ENCODE data around the gene CD46.
A peak's percentile ranks its signal among the peaks of the same experiment; 100 is the strongest.

CD46 gene

DNA sequence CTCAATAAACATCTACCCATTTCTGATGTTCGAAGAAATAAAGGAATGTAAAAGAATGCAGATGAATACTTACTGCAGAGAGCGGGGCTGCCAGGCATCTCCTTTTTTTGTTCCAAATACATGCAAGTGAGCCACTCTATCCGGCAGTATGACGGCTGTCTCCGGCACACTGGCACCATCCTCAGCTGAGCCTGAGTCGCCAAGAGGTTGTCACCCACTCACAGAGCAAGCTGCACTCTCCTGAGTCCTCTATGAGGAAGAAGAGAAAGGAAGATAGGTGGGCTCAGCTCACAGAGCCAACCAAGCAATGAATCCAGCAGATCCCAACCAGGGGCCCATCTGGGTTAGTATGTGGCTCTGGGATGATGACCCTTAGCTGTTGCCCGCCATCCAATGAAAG, 65.3 kb downstream of the CD46 start:
- no peak for DNase-seq

DNA sequence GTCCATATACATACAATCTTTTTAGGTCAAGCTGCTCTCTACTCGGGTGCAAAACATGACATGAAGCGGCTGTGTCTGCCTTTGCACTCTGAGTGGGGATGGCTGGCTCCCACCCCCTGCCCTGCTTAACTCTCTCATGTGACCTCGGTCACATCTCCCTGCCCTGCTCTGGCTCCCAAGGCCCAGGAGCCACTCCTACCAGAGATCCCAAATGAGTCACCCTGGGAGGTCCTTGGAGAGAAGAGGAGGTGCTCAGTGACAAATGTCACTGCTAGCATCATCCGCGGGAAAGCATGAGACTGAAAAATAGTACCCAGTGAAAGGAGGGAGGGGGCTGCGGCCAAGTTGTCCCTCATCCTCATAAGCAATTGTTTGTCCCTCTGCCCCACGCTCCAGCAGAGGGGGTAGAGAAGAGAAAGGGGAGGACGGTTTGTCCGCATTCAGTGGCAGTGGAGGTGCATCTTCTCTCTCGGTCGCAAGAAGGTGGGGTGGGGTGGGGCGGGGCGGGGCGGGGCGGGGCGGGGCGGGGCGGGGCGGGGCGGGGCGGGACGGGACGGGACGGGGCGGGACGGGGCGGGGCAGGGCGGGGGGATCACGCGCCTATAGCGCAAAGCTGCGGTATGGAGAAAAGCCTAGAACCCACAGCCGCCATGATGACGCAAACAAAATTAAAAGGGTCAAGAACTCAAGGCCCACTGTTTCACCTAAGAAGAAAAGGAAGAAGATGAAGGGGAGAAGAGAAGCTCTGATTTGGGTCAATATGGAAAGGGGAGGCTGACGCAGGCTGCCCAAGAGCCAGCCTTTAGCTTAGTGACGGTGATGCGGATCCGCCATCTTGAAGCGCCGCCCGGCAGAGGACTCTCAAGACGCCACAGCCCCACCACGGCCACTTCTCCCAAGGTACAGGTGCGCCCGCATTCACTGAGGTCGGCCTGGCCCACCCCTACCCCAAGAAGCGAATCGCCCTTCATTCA, 66.2 kb downstream of the CD46 start:
- no peak for DNase-seq

DNA sequence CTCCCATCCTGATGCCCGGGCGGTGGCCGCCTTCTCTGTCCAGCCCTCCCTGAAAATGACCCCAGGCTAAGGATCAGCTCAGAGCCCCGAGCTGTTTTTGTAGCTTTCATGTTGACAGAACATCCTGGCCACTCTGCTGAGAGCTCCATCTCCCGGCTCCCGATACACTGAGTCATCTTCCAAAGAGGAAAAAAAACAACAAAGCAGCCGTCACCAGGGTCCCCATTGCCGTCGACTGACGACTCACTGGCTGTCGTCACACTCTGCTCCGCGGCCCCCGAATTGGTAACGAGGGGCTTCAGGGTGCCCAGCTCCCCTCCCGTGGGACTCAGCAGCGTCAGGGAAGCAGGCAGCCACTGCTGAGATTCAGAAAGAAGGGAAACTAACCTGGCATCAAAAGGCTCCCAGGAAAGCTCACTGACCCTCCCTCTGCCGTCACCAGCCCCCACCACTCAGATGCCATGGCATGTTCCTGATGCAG, 67.2 kb downstream of the CD46 start:
- DNase-seq: no peak

DNA sequence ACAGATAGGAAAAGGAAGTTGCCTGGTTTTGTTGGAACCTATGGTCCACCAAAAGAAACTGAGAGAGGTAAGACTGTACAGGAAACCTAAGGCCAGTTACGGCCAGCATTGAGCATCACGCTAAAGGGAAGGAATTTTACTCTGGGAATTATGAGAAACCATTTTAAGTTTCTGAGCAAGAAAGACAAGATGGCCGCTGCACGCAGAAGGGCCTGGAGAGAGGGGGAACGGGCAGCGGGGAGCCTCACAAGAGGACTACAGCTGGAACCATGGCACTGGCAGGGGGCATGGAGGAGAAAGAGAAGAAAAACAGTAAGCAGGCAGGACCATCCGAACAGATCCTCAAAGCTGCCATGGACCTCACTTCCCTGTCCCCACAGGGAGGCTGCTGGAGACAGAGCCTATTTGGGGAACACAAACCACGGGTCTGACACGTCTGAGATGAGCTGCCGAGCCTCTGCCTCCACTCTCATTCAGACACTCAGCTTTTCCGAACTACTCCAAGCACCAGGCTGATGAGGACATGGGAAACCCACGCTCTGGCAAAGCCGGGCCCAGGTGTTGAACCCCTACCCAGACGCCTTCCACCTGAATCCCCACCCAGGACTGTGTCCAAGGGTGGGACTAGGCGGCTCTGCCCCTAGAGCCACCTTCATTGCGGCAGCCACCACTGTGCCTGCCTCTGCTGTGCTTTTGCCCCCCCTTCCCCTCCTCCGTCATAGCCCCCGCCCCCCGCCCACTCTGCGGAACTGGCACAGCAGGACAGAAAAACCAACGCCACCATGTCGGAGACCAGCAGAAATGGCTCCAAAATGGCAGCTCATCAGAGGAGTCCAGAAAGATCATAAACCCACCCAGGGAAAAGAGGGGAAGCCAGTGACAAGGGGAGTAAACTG, 69.0 kb downstream of the CD46 start:
- no peak for DNase-seq

DNA sequence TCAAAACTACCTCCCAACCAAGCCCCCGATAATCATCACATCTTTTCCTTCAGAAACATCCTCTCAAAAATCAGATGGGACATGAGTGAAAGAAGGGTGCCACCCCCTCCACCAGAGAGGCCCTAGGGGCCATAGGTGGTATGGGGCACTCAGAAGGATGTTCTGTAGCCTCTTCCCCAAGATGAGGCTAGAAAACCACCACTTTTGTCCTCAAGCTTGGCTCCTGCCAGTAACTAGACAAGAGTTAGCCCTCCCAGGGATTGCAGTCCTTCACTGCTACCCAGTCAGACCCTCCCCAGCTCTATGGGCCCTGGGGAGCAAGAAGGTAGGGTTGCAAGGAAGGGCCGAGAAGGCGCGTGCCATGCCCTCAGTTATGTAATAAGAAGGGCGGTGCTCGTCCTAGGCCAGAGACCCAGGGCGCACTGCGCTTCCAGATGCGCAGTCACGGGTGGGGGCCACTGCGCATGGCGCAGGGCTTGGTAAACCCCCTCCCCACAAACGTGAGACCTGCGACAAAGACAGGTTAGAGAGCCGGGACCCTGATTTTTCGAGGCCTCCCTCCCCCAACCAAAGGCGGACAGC, 69.7 kb downstream of the CD46 start:
- no peak for DNase-seq

DNA sequence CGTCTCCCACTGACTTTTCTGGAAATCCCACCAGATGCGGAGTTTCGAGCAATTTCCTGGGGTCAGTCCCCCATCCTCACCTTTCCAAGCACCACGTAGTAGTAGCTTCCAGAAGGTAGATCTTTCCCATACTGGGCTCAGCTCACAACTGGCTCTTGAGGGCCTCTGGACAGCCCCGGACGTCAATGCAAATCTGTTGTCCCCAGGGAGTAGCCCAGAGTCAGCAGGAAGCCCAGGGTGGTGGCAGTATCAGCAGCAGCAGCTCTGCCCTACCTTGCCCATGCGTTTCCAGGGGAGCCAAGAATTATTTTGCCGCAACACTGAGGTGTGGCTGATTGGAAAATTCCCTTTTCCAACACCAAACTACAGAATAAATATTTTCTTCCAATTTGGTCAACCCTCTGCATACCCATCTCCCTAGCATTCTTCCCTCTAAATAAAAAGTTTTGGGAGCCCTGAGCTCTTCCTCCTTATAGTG, 70.3 kb downstream of the CD46 start:
- DNase-seq: no peak

DNA sequence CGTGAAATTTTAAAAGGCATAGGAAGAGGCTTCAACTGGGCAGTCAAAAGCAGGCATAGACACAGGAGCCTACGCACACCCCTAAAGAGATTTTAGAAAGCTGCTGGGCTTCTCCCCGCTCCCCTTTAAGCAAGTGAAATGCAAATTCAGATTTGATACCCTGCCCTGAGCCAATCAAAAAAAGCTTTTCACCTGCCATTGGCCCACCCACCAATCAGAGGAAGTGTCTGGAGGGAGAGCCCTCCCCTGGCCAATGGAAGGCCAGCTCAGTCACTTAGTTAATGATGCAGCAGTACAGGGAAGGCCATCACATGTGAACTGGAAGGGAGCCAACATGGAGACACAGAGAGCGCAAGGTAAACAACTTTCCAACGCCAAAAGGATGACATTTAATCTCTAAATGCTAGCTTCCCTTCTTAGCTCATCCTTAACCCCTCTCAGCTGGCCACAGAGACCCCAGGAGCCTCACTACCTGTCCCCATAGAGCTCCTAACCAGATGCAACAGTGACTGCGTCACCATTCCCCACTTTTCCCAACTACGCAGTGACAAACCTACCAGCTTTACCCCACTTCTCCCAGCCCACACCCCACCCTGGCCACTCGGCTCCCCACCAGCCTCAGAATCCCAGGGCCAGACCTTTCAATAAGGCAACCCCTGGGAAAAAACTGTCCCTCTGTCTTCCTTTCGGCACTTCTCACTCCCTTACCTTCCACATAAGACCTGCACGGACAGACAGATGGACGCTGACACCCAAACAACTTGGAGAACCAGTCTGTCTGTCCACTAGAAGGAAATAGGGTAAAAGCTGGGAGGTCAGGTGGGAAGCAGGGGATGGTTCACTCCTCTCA, 71.0 kb downstream of the CD46 start:
- no peak for DNase-seq

DNA sequence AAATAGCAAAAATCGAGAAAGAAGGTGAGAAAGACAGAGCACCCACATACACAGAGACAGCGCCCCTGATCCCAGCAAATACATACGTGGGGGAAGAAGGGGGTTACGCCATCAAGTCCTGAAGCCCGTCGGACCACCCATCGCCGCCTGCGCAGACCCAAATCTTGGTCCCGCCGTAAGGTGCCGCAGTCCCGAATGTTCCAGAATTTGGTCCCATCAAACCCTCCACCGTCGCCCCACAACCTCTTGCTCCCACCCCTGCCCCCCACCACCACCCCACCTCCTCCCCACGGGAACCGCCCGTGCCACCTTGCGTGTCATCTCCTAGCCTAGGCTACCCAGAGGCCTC, 71.7 kb downstream of the CD46 start:
- DNase-seq: no peak

DNA sequence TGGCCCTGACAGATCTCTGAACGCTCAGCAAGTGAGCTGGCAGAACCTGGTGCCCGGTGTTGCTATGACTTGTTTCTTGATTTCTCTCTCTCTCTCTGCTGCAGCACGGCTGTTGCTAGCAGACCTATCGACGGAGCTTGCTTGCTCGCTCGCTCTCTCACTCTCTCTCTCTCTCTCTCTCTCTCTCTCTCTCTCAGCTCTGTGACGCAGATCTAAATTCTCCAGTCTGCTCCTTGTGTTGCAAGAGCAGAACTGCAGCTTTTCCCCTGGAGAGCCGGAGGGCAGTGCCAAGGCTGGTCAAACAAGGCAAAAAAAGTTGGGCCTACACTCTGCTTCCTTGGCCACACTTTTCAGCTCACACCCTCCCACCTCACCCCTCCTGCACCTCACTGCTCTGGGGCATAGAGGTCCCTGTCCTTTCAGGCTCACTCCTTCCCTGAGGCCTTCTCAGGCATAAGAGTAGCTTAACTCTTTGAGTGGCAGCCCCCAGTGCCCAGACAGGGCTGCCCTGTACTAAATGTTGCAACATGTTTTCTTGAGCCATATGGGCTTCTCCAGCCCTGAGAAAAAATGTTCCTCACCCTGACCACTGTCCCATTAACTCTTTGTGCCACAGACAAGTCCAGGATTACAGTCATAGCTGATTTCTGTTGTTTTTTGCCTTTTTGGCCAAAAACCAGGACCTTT, 72.2 kb downstream of the CD46 start:
- peak; percentile 64 for DNase-seq

DNA sequence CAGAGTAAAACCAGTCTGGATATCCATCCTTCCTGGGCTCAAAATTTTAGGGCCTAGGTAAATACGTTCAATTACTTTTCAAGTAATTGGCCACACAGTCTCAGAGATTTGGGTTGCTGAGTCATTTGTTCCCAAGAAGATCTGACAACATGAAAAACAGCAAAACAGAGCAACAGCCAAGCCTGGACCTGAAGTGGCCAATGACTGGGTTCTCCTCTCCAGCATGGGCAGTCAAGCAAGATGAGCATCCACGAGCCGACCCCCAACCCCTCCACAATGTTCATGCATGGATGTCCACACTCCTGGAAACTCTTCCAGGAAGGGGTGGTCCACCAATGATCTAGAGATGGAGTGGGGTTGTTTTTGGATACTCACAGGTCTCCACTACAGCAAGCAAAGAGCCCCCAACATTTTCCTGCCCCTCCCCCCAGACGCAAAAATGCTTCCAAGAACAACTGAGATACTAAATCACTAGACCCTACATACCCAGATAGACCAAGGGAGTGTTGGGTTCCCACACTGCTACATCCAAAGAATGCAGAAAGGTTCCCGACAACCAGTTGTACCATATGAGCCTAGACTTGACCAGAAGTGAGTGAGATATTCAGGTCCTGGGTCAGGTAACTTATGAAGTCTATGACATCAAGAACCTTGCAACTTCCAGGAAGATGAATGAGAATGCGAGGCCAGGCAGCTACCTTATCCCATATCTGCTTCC, 73.0 kb downstream of the CD46 start:
- DNase-seq: no peak

DNA sequence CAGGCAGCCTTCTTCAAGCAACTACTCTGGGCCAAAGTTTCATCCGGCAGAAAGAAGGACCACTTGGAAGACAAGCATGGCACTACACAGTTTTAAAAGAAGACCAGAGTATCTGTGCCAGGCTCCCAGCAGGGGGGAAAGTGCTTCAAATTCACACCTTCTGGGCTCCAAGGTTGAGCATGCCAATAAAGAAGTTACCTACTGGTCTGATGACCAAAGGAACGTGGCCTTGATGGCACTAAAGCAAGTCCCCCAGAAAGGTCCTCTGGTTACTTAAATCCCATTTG, 73.5 kb downstream of the CD46 start:
- no peak for DNase-seq

DNA sequence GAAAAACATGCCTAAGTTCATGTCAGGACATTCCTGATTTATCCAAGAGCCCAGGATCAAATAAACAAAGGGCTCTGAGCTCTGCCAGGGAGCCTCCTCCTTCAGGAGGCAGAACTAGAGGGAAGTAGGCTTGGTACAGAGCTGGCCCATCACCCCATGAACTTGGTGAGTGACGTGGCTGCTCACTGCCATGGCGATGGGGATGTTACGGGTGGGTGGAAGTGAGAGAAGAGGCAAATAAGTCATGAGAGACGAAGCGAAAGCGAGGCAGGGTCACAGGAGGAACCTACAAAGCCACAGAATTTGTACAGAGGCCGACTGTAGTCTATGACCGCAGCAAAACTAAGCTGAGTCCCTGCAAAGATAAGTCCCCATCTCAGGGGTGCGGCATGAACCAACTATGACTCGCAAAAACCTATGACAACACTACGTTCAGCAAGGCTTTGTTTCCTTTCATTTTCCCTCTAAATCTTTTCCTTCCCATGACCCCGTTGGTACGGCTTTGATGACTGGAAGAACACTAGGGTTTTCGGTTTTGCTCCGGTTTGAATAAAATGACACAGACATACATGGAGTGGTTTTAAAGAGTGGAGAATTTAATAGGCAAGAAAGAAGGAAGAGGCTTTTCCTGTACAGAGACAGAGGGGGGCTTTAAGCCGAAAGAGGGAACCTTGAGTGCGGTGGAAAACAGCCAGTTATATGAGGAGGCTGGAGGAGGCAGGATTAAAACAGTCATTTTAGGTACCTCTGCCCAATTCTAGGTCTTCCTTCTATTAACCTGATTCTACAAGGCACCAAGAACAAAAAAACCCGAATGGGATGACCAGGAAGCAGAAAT, 74.1 kb downstream of the CD46 start:
- DNase-seq: no peak

DNA sequence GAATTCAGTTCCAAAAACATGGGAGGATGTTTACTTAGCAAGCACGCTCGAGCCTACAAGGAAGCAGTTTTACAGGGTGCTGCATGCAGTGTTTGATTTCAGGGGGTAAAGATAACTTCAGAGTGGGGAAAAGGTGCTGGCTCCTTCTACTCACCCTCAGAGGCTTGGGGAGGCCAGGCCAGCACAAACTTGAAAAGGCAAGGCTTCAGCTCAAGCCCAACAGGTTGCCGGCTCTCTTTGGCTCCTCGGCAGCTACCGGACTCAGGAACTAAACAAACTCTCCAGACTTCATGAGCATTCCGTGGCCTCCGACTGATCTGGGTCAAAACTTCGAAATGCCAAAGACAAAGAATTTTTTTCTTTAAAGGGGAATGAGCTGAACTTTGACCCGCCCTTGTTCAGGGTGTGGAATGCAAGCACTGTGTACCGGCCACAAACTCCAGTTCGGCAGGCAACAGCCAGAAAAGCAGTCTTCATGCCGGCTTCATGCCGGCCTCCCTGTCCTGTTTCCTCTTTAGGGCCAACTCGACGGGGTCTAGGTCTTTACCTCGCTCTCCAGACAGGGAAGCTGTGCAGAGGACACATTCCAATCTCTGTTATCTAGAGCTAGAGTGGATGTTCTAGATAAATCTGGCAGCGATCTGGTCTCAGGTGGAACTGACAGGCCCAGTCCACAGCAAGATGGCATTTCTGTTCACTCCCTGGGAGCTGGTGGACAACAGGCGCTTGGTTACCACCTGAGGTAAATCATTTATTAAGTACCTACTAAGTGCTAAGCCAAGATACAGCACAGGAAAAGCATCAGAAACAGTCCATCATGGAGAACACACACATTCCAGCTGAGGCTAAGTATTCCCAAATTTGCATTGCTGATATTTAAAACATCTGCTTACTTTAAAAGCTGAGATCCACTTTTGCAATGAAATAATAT, 75.0 kb downstream of the CD46 start:
- no peak for DNase-seq

DNA sequence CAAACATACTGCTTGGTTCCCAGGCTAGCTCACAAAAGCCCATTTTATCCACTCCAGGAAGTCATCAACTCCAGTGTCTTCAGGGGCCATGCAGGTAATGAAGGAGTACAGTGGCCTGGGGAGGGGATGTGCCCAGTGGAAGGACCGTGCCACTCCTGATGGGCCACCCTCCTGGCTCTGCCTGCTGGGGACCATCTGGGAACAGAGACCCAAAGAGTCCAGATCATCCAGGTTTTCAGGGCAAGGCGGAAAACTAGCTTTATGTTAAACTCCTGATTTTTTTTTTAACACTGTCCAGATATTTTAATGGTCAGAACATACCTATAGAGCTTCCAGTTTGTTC, 75.6 kb downstream of the CD46 start:
- DNase-seq: no peak

DNA sequence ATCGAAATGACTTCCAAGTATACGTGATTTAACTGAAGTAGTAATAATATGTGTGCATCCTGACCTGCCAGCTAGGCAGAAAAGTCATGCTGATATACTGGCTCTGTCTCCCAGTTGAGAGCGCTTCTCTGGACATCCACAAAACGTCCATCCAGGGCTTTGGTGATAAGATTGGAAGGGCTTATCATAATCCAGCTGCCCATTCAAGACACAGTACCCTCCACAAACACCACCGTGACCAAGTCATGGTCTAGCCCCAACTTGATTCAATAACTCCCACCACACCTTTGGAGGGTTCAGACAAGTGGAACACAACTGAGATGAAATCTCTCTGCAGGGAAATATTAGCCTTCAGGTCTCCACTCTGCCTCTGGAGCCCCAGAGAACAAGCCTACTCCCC, 76.2 kb downstream of the CD46 start:
- DNase-seq: no peak

DNA sequence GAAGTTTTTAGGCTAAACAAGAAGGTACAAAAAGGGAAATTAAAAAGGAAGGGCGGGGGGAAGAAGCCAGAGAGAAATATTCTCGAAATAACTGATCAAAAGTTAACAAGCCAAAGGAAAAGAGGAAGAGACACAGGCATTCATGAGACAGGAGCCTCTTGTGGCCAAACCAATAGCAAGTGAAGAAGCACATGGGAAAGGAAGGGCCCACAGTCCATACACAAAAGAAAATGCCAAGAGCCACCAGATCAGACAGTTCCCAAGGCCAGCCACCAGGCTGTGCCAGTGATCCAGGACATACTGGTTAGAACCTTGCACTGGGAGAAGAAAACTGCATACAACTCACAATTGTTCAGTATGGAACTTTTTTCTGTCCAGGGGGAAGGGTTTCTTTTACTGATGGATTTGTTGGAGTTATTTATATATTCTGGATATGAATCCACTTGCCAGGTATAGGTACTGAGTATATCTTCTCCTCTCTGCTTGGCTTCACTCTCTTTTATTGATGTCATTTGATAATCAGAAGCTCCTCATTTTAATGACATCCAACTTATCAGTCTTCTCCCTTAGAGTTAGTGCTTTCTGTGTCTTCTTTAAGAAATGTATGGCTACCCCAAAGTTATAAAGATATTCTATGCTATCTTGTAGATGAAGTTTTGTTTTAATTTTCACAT, 76.8 kb downstream of the CD46 start:
- DNase-seq: peak; percentile 63

DNA sequence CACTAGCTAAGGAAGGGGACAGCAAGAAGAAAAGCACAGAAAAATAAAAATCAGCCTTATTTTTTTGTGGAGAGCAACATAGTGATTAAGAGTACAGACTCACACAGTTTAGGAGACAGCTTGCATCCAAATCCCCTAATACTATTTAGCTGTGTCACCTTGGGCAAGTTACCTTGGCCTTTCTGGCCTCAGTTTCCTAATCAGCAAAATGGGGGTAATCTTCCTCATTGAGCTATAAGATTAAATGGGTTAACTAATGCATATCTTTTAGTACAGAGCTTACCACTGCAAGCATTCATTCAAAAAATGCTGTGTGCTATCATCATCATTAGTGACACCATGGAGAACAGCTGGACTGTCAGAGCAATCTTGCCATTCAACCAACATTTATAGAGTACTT, 77.7 kb downstream of the CD46 start:
- DNase-seq: no peak

DNA sequence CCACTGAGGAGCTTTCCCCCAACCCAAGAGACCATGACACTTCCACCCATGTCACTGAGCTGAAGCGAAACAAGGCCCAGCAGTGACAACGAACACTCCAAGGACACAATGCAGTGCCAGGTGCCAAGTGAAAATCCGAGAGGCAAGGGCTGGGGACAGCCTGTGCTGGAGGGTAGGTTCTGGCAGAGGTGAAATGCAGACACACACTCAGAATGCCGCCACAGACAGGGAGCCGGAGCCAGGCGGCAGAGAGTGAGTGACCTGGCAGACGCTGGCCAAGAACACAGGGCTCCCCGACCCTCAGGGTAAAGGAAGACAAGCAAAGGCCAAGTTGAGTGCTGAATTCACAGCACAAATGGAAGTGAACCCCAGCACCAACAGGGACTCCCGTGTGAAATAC, 78.9 kb downstream of the CD46 start:
- DNase-seq: no peak

Data from right forelimb (tissue), 1 donor.